GM21825 (cell line): ENCODE data around the gene TOMM20.

Experiments
- ATAC-seq: cut with Tn5 transposase; IDR thresholded peaks from one replicate; pipeline ENCODE4 v1.9.1; 2021; ENCODE audit warnings: mild to moderate bottlenecking, moderate library complexity; ENCODE audit not compliant: unreplicated experiment

The TOMM20 gene

GRCh38 chr1:235136111-235136510 is 7.5 kb upstream of the TOMM20 start:
- no peak for ATAC-seq

GRCh38 chr1:235134171-235134570 is 5.5 kb upstream of the TOMM20 start:
- ATAC-seq: no peak

DNA sequence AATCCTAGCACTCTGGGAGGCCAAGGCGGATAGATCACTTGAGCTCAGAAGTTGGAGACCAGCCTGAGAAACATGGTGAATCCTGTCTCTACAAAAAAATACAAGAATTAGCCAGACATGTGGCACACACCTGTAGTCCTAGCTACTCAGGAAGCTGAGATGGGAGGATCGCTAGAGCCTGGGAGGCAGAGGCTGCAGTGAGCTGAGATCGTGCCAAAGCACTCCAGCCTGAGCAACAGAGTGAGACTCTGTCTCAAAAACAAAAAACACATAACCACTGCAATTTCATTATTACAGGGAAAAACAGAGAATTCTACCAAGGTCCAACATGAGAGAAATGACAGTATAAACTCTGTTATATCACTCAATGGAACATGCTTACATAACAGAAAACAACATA is 4.4 kb upstream of the TOMM20 start:
- no peak for ATAC-seq

GRCh38 chr1:235131961-235132360 is 3.3 kb upstream of the TOMM20 start:
- no peak for ATAC-seq

DNA sequence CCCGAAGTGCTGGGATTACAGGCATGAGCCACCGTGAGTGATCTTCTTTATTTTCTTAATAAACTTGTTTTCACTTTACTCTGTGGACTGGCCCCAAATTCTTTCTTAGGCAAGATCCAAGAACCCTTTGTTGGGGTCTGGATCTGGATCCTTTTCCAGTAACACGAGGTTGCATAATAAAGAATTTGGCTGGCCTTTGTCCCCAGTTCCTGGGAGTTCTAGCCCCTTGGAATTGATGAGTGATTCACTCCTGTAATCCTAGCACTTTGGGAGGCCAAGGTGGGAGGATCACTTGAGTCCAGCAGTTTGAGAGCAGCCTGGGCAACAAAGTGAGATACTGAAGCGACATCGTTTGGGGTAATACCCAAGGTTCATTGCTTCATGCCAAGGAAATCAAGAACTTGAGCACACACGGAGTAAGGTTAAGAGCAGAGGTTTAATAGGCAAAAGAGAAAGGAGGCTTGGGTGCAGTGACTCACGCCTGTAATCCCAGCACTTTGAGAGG is 2.2 kb upstream of the TOMM20 start:
- ATAC-seq: no peak

DNA sequence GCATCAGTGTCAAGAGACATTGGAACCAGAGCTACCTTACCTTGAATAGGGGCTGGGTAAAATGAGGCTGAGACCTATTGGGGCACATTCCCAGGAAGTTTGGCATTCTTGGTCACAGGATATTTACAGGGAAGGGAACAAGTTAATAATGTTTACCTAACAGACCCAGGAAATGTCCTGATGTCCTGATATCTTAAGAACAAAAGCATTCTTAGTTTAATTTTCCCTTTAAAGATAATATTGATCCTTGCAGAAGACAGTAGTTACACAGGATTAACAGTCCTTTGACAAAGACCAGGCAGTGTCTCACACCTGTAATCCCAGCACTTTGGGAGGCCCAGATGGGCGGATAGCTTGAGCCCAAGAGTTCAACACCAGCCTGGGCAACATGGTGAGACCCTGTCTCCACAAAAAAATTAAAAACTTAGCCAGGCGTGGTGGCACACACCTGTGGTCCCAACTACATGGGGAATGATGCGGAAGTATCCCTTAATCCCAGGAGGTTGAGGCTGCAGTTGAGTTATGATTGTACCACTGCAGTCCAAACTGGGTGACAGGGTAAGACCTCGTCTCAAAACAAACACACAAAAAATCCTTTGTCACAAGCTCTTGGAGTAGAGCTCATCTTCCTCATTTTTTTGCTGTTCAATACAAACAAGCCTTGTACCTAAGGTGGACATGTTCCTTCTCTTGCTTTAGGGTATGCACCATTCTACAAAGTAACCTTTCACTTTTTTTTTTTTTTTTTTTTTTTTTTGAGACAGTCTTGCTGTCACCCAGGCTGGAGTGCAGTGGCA is 1.3 kb upstream of the TOMM20 start:
- no peak for ATAC-seq

GRCh38 chr1:235127732-235128455 is 743 bp downstream of the TOMM20 start:
- no peak for ATAC-seq

- no peak for ATAC-seq
These were observed 1.4 kb downstream of the TOMM20 start for GRCh38 chr1:235127203-235127602.

DNA sequence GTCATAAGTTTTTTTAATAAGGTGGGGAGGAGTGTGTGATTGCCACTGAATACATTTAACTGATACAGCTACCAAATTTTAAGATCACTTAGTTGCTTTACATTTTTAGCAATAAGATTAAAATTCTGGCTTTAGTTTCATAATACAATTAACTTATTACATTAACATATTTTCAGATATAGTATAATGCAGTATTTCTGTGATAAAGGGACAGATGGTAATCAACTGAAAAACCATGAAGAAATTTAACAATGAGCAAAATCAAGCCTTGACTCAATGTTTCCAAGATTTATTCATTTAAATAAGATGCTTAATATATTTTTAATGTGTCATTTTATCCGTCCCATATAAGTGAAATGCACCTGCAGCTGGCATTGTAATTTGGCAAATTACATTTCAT is 4.0 kb downstream of the TOMM20 start:
- ATAC-seq: no peak

- ATAC-seq: no peak
These were observed 4.5 kb downstream of the TOMM20 start for GRCh38 chr1:235124111-235124510.

DNA sequence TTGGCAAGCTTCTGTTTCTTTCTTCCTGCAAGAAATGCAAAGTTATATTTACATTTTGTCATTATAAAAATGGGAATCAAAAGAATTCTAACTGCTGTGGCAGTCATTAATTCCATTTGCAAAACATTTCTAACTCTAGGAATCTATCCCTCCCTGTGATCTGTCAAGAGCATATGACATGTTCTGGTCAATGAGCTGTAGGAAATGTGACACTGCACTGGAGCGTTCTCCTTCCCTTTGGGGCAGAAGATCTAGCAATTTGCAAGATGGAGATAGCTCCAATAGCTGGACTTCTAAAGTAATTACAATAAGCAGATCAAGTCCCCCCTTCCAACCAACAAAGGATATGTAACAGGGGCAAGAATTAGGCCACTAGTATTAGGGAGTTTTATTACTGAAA is 6.3 kb downstream of the TOMM20 start:
- ATAC-seq: no peak

- ATAC-seq: no peak
These were observed 15.3 kb downstream of the TOMM20 start for GRCh38 chr1:235113183-235113917.

DNA sequence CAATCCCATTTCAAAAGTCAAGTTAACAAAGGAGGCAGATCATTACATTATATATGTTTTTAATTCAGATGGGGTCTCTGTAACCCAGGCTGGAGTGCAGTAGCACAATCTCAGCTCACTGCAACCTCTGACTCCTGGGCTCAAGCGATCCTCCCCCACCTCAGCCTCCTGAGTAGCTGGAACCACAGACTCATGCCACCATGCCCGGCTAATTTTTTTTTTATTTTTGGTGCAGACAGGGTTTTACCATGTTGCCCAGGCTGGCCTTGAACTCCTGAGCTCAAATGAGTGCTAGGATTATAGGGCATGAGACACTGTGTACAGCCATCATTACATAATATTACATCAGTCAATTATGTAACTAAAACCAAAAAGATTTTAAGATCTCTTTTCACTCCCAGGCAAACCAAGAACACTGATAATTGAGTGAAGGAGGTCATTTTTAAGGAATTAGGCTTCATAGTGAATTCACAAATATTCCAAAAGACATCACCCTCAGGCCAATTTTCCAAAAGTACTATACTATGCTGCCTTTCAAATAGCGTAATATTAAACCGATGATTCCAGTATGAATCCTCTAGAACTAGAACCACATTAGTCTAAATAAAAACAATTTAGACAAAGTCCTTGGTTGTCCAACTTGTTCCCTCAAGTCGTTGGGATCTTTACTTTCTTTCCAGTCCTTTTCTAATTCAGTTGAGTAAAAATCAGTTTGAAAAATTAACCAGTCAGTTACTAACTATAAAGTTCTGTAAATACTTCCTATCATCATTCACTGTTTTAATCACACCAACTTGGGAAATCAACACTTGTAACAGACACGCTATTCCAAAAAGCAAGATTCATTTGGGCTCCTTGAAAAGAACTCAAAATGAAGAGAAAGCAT is 16.1 kb downstream of the TOMM20 start:
- no peak for ATAC-seq

DNA sequence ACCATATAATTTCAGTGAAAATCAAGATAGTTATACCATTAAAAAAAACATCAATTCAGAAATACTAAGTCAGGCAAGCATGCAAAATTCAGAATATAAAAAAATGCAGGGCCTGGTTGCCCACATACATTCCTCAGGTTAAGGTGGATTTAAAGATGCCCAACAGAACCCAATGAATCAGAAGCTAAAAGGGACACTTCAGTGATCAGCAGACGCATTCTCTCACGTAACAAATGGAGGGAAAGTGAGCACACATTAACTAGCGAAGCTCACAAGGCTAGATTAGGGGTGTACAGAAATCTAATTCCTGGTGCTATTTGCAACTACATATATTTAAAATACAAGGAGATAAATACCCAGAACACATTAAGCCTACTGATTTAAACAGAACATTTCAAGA is 17.5 kb downstream of the TOMM20 start:
- ATAC-seq: no peak

DNA sequence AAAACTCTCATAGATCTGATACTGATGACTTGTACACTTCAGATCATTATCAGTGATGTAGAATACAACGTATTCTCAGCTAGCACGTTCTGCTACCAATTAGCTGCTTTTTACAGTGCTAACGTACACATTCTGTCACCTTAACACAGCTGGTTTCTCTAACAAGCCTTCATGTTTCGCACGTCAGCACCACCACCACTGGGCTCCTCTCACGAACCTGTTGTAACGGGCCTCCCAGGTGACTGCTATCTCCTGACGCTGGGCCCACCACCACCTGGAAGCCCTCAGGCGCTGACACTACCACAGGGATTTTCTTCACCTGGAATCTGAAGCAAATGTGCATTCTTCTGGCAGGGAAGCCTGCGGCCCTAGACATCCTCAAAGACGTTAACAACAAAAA is 19.8 kb downstream of the TOMM20 start:
- ATAC-seq: no peak

DNA sequence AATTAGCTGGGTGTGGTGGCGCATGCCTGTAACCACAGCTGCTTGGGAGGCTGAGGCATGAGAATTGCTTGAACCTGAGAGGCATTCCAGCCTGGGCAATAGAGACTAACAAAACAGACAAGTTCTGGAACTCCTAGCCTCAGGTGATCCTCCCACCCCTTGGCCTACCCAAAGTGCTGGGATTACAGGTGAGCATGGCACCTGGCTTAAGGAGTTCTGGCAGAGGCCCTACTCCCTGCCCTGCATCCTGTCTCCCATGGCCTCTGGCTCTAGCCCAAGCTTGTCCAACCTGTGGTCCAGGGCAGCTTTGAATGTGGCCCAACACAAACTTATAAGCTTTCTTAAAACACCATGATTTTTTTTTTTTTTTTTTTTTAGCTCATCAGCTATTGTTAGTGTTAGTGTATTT is 20.4 kb downstream of the TOMM20 start:
- ATAC-seq: no peak

DNA sequence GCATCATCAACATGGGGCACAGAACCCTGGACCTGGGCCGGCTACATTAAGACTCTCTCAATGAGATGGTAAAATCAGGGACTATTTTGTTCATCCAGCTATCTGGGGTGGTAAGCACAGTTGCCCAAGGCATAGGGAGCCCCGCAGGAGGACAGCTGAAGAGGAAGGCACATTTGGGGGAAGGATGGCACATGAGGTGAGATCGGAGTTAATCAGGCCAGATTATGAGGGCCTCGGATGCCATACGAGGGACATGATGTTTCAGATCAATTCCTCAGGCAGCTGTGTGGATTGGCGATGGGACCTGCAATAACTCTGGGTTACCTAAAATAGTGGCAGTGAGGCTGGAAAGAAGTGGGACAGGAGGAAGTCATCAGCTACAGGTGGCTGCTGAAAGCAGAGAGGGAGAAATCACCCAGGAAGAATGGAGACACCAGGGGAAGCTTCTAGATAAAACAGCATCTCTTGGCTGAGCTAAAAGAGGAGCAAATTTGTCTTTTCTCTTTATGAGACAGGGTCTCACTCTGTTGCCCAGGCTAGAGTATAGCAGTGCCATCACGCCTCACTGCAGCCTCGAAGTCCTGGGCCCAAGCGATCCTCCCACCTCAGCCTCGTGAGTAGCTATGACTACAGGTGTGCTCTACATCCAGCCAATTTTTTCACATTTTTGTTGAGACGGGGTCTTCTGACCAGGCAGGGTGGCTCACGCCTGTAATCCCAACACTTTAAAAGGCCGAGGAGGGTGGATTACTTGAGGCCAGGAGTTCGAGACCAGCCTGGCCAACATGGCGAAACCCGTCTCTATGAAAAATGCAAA is 21.1 kb downstream of the TOMM20 start:
- ATAC-seq: no peak

GRCh38 chr1:235106457-235106856 is 22.2 kb downstream of the TOMM20 start:
- no peak for ATAC-seq
